Measurements from ENCODE around the gene MTMR2. TPM values are rescaled to one million over a fixed set of nuclear protein-coding genes. Genes with fewer than 3 reads are reported as not detected.

The MTMR2 gene
- total RNA-seq, 3 donors from 2014 or later (not counting 1 experiment from before 2014, with no cell fraction given), result 21.7 to 22.5 (median 21.8) TPM

GRCh38 chr11:95915051-95915450 lies 8.9 kb downstream of the MTMR2 start:
- H3K4me3 Mint-ChIP-seq, result no peak overlapping the region
- DNase-seq (no peak), ATAC-seq (no peak)
- Histone ChIP-seq H3K4me3 (ENCODE audit: low read length) (no peak overlapping the region), H3K27me3 (ENCODE audit: control insufficient read depth, insufficient read depth, low read length) (no peaks in the 10 kb centered on the region), H3K9me3 (ENCODE audit: control insufficient read depth, insufficient read depth, low read length) (no peaks in the 10 kb centered on the region), H3K27ac (ENCODE audit: low read length) (no peak overlapping the region), H3K36me3 (ENCODE audit: control insufficient read depth, insufficient read depth, low read length) (no peaks in the 10 kb centered on the region), H3K4me1 (ENCODE audit: control insufficient read depth, insufficient read depth, low read length) (no peaks in the 10 kb centered on the region)
- no peaks in the 10 kb centered on the region for H3K27me3 Mint-ChIP-seq (ENCODE audit: low read depth in 2 of 2)
- no peaks in the 10 kb centered on the region for H3K36me3 Mint-ChIP-seq
- TF ChIP-seq CTCF (IDR thresholded peaks at IDR 0.05), result no peak
- H3K4me1 Mint-ChIP-seq, result peaks cover 18 to 21% of the 10 kb centered on the region in 2 donors
- no peak overlapping the region for H3K27ac Mint-ChIP-seq
- WGBS (ENCODE audit: insufficient coverage), result 100% methylated on average over 2 of the region's 2 CpGs
- H3K9me3 Mint-ChIP-seq, result no peaks in the 10 kb centered on the region
- intact Hi-C loops (cut with micrococcal nuclease), result no loop called here

GRCh38 chr11:95913830-95914615 lies 9.9 kb downstream of the MTMR2 start:
- H3K4me3 ChIP-seq (ENCODE audit: low read length), result no peak overlapping the region
- ATAC-seq (no peak), DNase-seq (no peak)
- no peaks in the 10 kb centered on the region for H3K9me3 ChIP-seq (ENCODE audit: control insufficient read depth, insufficient read depth, low read length)
- intact Hi-C loops (cut with micrococcal nuclease), result no loop called here
- peak overlapping the region in 1 of 2 donors; percentile 7 for H3K27ac Mint-ChIP-seq
- H3K4me3 Mint-ChIP-seq, result no peak overlapping the region
- no peaks in the 10 kb centered on the region for H3K36me3 Mint-ChIP-seq
- H3K4me1 Mint-ChIP-seq, result peaks cover 18 to 21% of the 10 kb centered on the region in 2 donors
- no peak for TF ChIP-seq CTCF (IDR thresholded peaks at IDR 0.05)
- H3K27me3 Mint-ChIP-seq (ENCODE audit: low read depth in 2 of 2), result no peaks in the 10 kb centered on the region
- H3K27me3 ChIP-seq (ENCODE audit: control insufficient read depth, insufficient read depth, low read length), result no peaks in the 10 kb centered on the region
- no CpG with 5 or more reads among the region's 1 CpG for WGBS (ENCODE audit: insufficient coverage)
- no peaks in the 10 kb centered on the region for H3K4me1 ChIP-seq (ENCODE audit: control insufficient read depth, insufficient read depth, low read length)
- no peaks in the 10 kb centered on the region for H3K9me3 Mint-ChIP-seq
- H3K36me3 ChIP-seq (ENCODE audit: control insufficient read depth, insufficient read depth, low read length), result no peaks in the 10 kb centered on the region
- no peak overlapping the region for H3K27ac ChIP-seq (ENCODE audit: low read length)

GRCh38 chr11:95912902-95913560 lies 10.9 kb downstream of the MTMR2 start:
- Mint-ChIP-seq H3K9me3 (no peaks in the 10 kb centered on the region), H3K36me3 (no peaks in the 10 kb centered on the region), H3K4me1 (peaks cover 23 to 28% of the 10 kb centered on the region in 2 donors), H3K27me3 (ENCODE audit: low read depth in 2 of 2) (no peaks in the 10 kb centered on the region), H3K4me3 (no peak overlapping the region), H3K27ac (peak overlapping the region in 1 of 2 donors; percentile 7)
- Histone ChIP-seq H3K4me3 (ENCODE audit: low read length) (no peak overlapping the region), H3K9me3 (ENCODE audit: control insufficient read depth, insufficient read depth, low read length) (no peaks in the 10 kb centered on the region), H3K4me1 (ENCODE audit: control insufficient read depth, insufficient read depth, low read length) (no peaks in the 10 kb centered on the region), H3K27ac (ENCODE audit: low read length) (no peak overlapping the region), H3K36me3 (ENCODE audit: control insufficient read depth, insufficient read depth, low read length) (no peaks in the 10 kb centered on the region), H3K27me3 (ENCODE audit: control insufficient read depth, insufficient read depth, low read length) (no peaks in the 10 kb centered on the region)
- ATAC-seq (no peak), DNase-seq (no peak)
- WGBS (ENCODE audit: insufficient coverage), result 95% methylated on average over 3 of the region's 4 CpGs
- no peak for TF ChIP-seq CTCF (IDR thresholded peaks at IDR 0.05)
- intact Hi-C loops (cut with micrococcal nuclease), result no loop called here

Data from natural killer cell (primary cell).